Neuronal stem cell (in vitro differentiated cells): ENCODE results near the gene MAST4.

ENCODE experiments used
- DNase-seq: peaks from one replicate; pipeline ENCODE4 v3.0.0-alpha.2; 2013; ENCODE audit warnings: low spot score
- H2AFZ ChIP-seq: one replicate; pipeline ENCODE4 v1.6.1; 2013; ENCODE audit warnings: mild to moderate bottlenecking, low read length, inconsistent platforms
- H2AK5ac ChIP-seq: 2 replicates; pipeline ENCODE4 v1.6.1; 2013; ENCODE audit warnings: low read depth, mild to moderate bottlenecking, inconsistent platforms, low read length, moderate library complexity, mixed read lengths
- H2BK120ac ChIP-seq: 2 replicates; pipeline ENCODE4 v1.6.1; 2013; ENCODE audit warnings: low read depth, mild to moderate bottlenecking, inconsistent platforms, low read length, moderate library complexity, mixed read lengths
- H2BK12ac ChIP-seq: one replicate; pipeline ENCODE4 v1.6.1; 2013; ENCODE audit warnings: low read length, inconsistent platforms
- H2BK15ac ChIP-seq: 2 replicates; pipeline ENCODE4 v1.6.1; 2013; ENCODE audit warnings: mild to moderate bottlenecking, low read length, inconsistent platforms, mixed read lengths
- H2BK5ac ChIP-seq: one replicate; pipeline ENCODE4 v1.6.1; 2013; ENCODE audit warnings: inconsistent platforms, mild to moderate bottlenecking, low read length, moderate library complexity
- H3K14ac ChIP-seq: one replicate; pipeline ENCODE4 v1.6.1; 2013; ENCODE audit warnings: low read length, inconsistent platforms
- H3K18ac ChIP-seq: 2 replicates; pipeline ENCODE4 v1.6.1; 2013; ENCODE audit warnings: low read length, inconsistent platforms
- H3K23ac ChIP-seq: 2 replicates; pipeline ENCODE4 v1.6.1; 2013; ENCODE audit warnings: low read depth, mild to moderate bottlenecking, mixed read lengths, low read length, inconsistent platforms; ENCODE audit not compliant: poor library complexity
- H3K27ac ChIP-seq: replicated peaks from 3 replicates; pipeline ENCODE4 v1.5.1; 2013; ENCODE audit warnings: low read length, inconsistent platforms
- H3K27me3 ChIP-seq, 3 experiments: 2 replicates each; pipeline ENCODE4 v1.6.1; 2013; ENCODE audit warnings: low read length in 3 of 3, mild to moderate bottlenecking in 2 of 3, inconsistent platforms in 1 of 3, low read depth in 1 of 3, mixed read lengths in 1 of 3, moderate library complexity in 1 of 3; ENCODE audit not compliant: control insufficient read depth in 3 of 3, insufficient read depth in 3 of 3
- H3K36me3 ChIP-seq, 2 donors: replicated peaks in 1 of 2; 2 replicates each; pipeline ENCODE4 v1.6.1; 2013; ENCODE audit warnings: low read length in 2 of 2; ENCODE audit not compliant: control insufficient read depth in 2 of 2, insufficient read depth in 2 of 2
- H3K4ac ChIP-seq: 2 replicates; pipeline ENCODE4 v1.6.1; 2013; ENCODE audit warnings: inconsistent platforms, mild to moderate bottlenecking, low read length, moderate library complexity
- H3K4me1 ChIP-seq, 2 donors: 1 replicate in 1 of 2; 2 replicates in 1 of 2; pipeline ENCODE4 v1.6.1; 2013; ENCODE audit warnings: low read length in 2 of 2, low read depth in 1 of 2; ENCODE audit not compliant: control insufficient read depth in 2 of 2, insufficient read depth in 1 of 2
- H3K4me2 ChIP-seq: one replicate; pipeline ENCODE4 v1.6.1; 2013; ENCODE audit warnings: mild to moderate bottlenecking, low read length, inconsistent platforms; ENCODE audit not compliant: insufficient read depth, poor library complexity, severe bottlenecking
- H3K4me3 ChIP-seq, 2 donors: 2 replicates each; pipeline ENCODE4 v1.5.1; 2013; ENCODE audit warnings: low read length in 2 of 2, mild to moderate bottlenecking in 2 of 2, inconsistent platforms in 1 of 2, moderate library complexity in 1 of 2
- H3K79me1 ChIP-seq: one replicate; pipeline ENCODE4 v1.6.1; 2013; ENCODE audit warnings: low read depth, mild to moderate bottlenecking, inconsistent platforms, low read length, moderate library complexity
- H3K9ac ChIP-seq: one replicate; pipeline ENCODE4 v1.6.1; 2013; ENCODE audit warnings: mild to moderate bottlenecking, low read depth, low read length, inconsistent platforms; ENCODE audit not compliant: poor library complexity
- H3K9me3 ChIP-seq, 2 donors: replicated peaks in 1 of 2; 2 replicates each; pipeline versions ENCODE3 to v1.6.1; 2013; ENCODE audit warnings: low read length in 2 of 2, mild to moderate bottlenecking in 2 of 2, inconsistent platforms in 1 of 2, low read depth in 1 of 2, mixed read lengths in 1 of 2, moderate library complexity in 1 of 2; ENCODE audit not compliant: control insufficient read depth in 2 of 2, insufficient read depth in 1 of 2
- H4K8ac ChIP-seq: one replicate; pipeline ENCODE4 v1.6.1; 2013; ENCODE audit warnings: low read depth, mild to moderate bottlenecking, inconsistent platforms, low read length, moderate library complexity
- H4K91ac ChIP-seq: one replicate; pipeline ENCODE4 v1.6.1; 2013; ENCODE audit warnings: low read length, low read depth, mild to moderate bottlenecking, inconsistent platforms; ENCODE audit not compliant: poor library complexity
- WGBS, 2 donors: extraction: QIAGEN DNeasy Blood & Tissue Kit; methylation state at CpG; one replicate each; pipeline ENCODE4 v1.1.7; 2013; ENCODE audit warnings: missing lambda C conversion rate in 2 of 2, mixed read lengths in 1 of 2; ENCODE audit not compliant: insufficient read length in 2 of 2, insufficient replicate concordance in 1 of 2; ENCODE audit errors: extremely low coverage in 2 of 2; 5-methylcytosine and 5-hydroxymethylcytosine counted together

The MAST4 gene

GRCh38 chr5:66560371-66560770 is 35.8 kb upstream of the MAST4 start:
- Histone ChIP-seq H2BK12ac (no peak overlapping the region), H3K4me2 (no peak overlapping the region), H3K4ac (no peak overlapping the region), H3K79me1 (no peaks in the 10 kb centered on the region), H2BK15ac (no peak overlapping the region), H3K27me3 (no peaks in the 10 kb centered on the region), H3K23ac (no peak overlapping the region), H2BK5ac (no peak overlapping the region), H2AK5ac (no peak overlapping the region), H4K8ac (no peak overlapping the region), H3K9ac (no peak overlapping the region), H3K18ac (no peak overlapping the region), H4K91ac (no peak overlapping the region), H3K14ac (no peak overlapping the region), H3K4me1 (no peaks in the 10 kb centered on the region), H3K27ac (no peak overlapping the region), H3K36me3 (no peaks in the 10 kb centered on the region), H3K9me3 (no peaks in the 10 kb centered on the region), H2BK120ac (no peak overlapping the region), H2AFZ (no peak overlapping the region), H3K4me3 (no peak overlapping the region)
- WGBS, 2 donors = no CpG with 5 or more reads among the region's 4 CpGs
- DNase-seq = no peak

DNA sequence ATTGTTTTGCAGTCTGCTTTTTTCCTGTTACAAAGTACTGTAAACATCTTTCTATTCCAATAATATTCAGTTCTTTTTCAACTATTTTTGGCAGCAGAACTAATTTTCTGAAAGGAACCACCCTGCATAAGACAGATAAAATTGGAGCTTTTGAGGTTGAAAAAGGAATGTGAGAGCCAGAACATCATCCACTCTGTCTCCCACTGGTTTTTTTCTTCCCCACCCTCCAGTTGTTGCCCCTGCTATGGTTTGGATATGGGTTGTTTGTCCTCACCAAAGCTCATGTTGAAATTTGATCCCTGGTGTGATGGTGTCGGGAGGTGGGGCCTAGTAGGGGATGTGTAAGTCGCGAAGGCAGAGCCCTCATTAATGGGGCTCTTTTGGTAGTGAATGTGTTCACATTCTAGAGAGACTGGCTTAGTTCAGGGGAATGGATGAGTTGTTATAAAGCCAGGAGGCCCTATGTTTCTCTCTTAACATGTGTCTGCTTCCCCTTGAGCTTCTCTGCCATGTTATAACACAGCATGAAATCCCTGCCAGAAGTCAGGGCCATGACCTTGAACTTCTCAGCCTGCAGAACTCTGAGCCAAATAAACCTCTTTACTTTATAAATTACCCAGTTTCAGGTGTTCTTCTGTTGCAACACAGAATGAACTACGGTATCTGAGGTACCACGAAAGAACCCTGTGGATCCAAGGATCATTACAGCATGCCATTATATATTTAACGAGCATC is 34.8 kb upstream of the MAST4 start:
- Histone ChIP-seq H3K4me3 (no peak overlapping the region), H3K27me3 (no peaks in the 10 kb centered on the region), H4K91ac (no peak overlapping the region), H2BK15ac (no peak overlapping the region), H2BK12ac (no peak overlapping the region), H2BK120ac (no peak overlapping the region), H2AK5ac (no peak overlapping the region), H3K9me3 (no peaks in the 10 kb centered on the region), H4K8ac (no peak overlapping the region), H3K18ac (no peak overlapping the region), H3K23ac (no peak overlapping the region), H3K4ac (no peak overlapping the region), H2AFZ (no peak overlapping the region), H3K36me3 (no peaks in the 10 kb centered on the region), H3K4me1 (peaks cover 2% of the 10 kb centered on the region in 2 donors), H3K79me1 (no peaks in the 10 kb centered on the region), H2BK5ac (no peak overlapping the region), H3K27ac (no peak overlapping the region), H3K9ac (no peak overlapping the region), H3K4me2 (no peak overlapping the region), H3K14ac (no peak overlapping the region)
- DNase-seq = no peak
- no CpG with 5 or more reads among the region's 6 CpGs for WGBS, 2 donors

- Histone ChIP-seq H3K79me1 (no peaks in the 10 kb centered on the region), H3K27ac (no peak overlapping the region), H2BK12ac (no peak overlapping the region), H2AFZ (no peak overlapping the region), H3K36me3 (no peaks in the 10 kb centered on the region), H3K4ac (no peak overlapping the region), H3K4me3 (no peak overlapping the region), H2AK5ac (no peak overlapping the region), H3K23ac (no peak overlapping the region), H3K9ac (no peak overlapping the region), H3K4me2 (no peak overlapping the region), H3K9me3 (no peaks in the 10 kb centered on the region), H3K18ac (no peak overlapping the region), H4K8ac (no peak overlapping the region), H3K14ac (no peak overlapping the region), H2BK120ac (no peak overlapping the region), H4K91ac (no peak overlapping the region), H2BK5ac (no peak overlapping the region), H2BK15ac (no peak overlapping the region), H3K4me1 (peaks cover 2% of the 10 kb centered on the region in 2 donors), H3K27me3 (no peaks in the 10 kb centered on the region)
- no CpG with 5 or more reads among the region's 2 CpGs for WGBS, 2 donors
- no peak for DNase-seq
Observed at GRCh38 chr5:66565878-66566277, 30.3 kb upstream of the MAST4 start.

DNA sequence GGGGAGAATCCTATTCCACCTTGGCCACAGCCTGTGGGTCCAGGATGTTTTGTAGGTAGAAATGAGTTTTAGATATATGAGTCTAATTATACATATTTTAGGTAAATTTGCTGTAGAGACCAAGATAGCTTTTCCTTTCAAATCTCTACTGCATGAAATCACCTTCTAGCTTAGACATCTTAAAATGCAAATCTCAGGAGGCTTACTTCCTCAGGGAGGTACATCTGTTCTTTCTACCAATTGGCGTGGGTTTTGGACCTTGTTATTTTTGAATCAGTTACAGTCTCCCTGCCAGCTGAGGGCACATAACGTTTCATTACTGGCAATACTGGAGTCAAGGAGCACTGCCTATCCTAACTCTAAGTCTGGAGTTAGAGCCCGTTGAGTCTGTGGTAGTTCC is 28.7 kb upstream of the MAST4 start:
- H3K4me1 ChIP-seq = peaks cover 2% of the 10 kb centered on the region in 2 donors

More for the DNA sequence above, 28.7 kb upstream of the MAST4 start:
- Histone ChIP-seq H2BK5ac (no peak overlapping the region), H2AFZ (no peak overlapping the region), H3K4me3 (no peak overlapping the region), H3K27ac (no peak overlapping the region), H2BK120ac (no peak overlapping the region), H3K4ac (no peak overlapping the region), H3K4me2 (no peak overlapping the region), H2BK12ac (no peak overlapping the region), H2BK15ac (no peak overlapping the region), H3K23ac (no peak overlapping the region), H3K14ac (no peak overlapping the region), H3K9me3 (no peaks in the 10 kb centered on the region), H2AK5ac (no peak overlapping the region), H3K9ac (no peak overlapping the region), H4K8ac (no peak overlapping the region), H3K79me1 (no peaks in the 10 kb centered on the region), H4K91ac (no peak overlapping the region), H3K36me3 (no peaks in the 10 kb centered on the region), H3K27me3 (no peaks in the 10 kb centered on the region), H3K18ac (no peak overlapping the region)
- WGBS, 2 donors = no CpG with 5 or more reads among the region's 3 CpGs
- no peak for DNase-seq
